HEK293 (cell line): ENCODE data around the gene NANOS3.

Experiments
- CTCF ChIA-PET: fragments of 350-600 bp; formaldehyde crosslinking; extraction: SDS; loops from one replicate; lab custom pipeline; 2021; ENCODE audit warnings: antibody characterized with exemption; lab: Yijun Ruan, JAX
- POLR2A ChIA-PET: fragments of 300-600 bp; formaldehyde crosslinking; extraction: SDS; loops from one replicate; lab custom pipeline; 2020; ENCODE audit warnings: antibody characterized with exemption, inconsistent platforms; lab: Yijun Ruan, JAX
- H3K27ac ChIP-seq: fragments of 200-500 bp; sonication (Bioruptor generic); 2 replicates; pipeline ENCODE4 v1.5.1; 2014; ENCODE audit warnings: low read depth, low read length, control low read depth, inconsistent platforms; ENCODE audit errors: extremely low read depth
- H3K36me3 ChIP-seq, 2 experiments: fragments of 200-500 bp in 1 of 2; sonication (Bioruptor generic) in 1 of 2; 1 replicate in 1 of 2; 2 replicates in 1 of 2; pipeline ENCODE4 v1.5.1; 2014 to 2017; ENCODE audit warnings: inconsistent platforms in 2 of 2, low read length in 2 of 2; ENCODE audit not compliant: control insufficient read depth in 2 of 2, insufficient read depth in 1 of 2
- H3K4me1 ChIP-seq: fragments of 200-500 bp; sonication (Bioruptor generic); 2 replicates; pipeline ENCODE4 v1.5.1; 2014; ENCODE audit warnings: mild to moderate bottlenecking, low read length, inconsistent platforms; ENCODE audit not compliant: control insufficient read depth, insufficient read depth
- H3K4me3 ChIP-seq: 2 replicates; pipeline ENCODE4 v1.5.1; 2011; ENCODE audit warnings: low read depth, mild to moderate bottlenecking, control low read depth, low read length, moderate library complexity
- H3K9me3 ChIP-seq: fragments of 200-500 bp; sonication (Bioruptor generic); 2 replicates; pipeline ENCODE4 v1.5.1; 2014; ENCODE audit warnings: low read depth, low read length, inconsistent platforms; ENCODE audit not compliant: control insufficient read depth, insufficient read depth
- ELK4 ChIP-seq: IDR thresholded peaks from 2 replicates; pipeline ENCODE4 v1.6.1; 2011; ENCODE audit warnings: mild to moderate bottlenecking, low read depth, low read length, borderline replicate concordance
- GLI4 ChIP-seq: fragments of 450-650 bp; formaldehyde crosslinking; IDR thresholded peaks from 2 replicates; pipeline ENCODE4 v1.5.1; 2016; ENCODE audit warnings: missing biosample characterization, missing genetic modification characterization
- HIC1 ChIP-seq: fragments of 450-650 bp; formaldehyde crosslinking; IDR thresholded peaks from 2 replicates; pipeline ENCODE4 v1.5.1; 2016; ENCODE audit warnings: missing biosample characterization, missing genetic modification characterization
- HOXA7 ChIP-seq: sonication (generic); formaldehyde crosslinking; IDR thresholded peaks from 2 replicates; pipeline ENCODE4 v1.8.1; 2022; ENCODE audit warnings: missing genetic modification reagents, borderline replicate concordance
- HOXC10 ChIP-seq: sonication (generic); formaldehyde crosslinking; IDR thresholded peaks from 2 replicates; pipeline ENCODE4 v1.8.1; 2023; ENCODE audit warnings: mild to moderate bottlenecking, missing genetic modification reagents
- HOXD13 ChIP-seq: sonication (generic); formaldehyde crosslinking; IDR thresholded peaks from 2 replicates; pipeline ENCODE4 v1.8.0; 2022; ENCODE audit warnings: missing genetic modification reagents, borderline replicate concordance
- KLF9 ChIP-seq: fragments of 450-650 bp; formaldehyde crosslinking; IDR thresholded peaks from 2 replicates; pipeline ENCODE4 v1.5.1; 2016; ENCODE audit warnings: missing biosample characterization, missing genetic modification characterization, low read depth
- MYNN ChIP-seq: fragments of 450-650 bp; formaldehyde crosslinking; IDR thresholded peaks from 2 replicates; pipeline ENCODE4 v1.5.1; 2016; ENCODE audit warnings: missing biosample characterization, missing genetic modification characterization, borderline replicate concordance
- OVOL3 ChIP-seq: fragments of 450-650 bp; formaldehyde crosslinking; IDR thresholded peaks from 2 replicates; pipeline ENCODE4 v1.5.1; 2016; ENCODE audit warnings: missing biosample characterization, missing genetic modification characterization
- PATZ1 ChIP-seq: fragments of 450-650 bp; formaldehyde crosslinking; IDR thresholded peaks from 2 replicates; pipeline ENCODE4 v1.5.1; 2016; ENCODE audit warnings: missing biosample characterization, missing genetic modification characterization
- RBAK ChIP-seq: fragments of 450-650 bp; formaldehyde crosslinking; IDR thresholded peaks from 2 replicates; pipeline ENCODE4 v1.5.1; 2016; ENCODE audit warnings: missing biosample characterization, missing genetic modification characterization
- SCRT1 ChIP-seq: fragments of 450-650 bp; formaldehyde crosslinking; IDR thresholded peaks from 2 replicates; pipeline ENCODE4 v1.5.1; 2016; ENCODE audit warnings: missing biosample characterization, missing genetic modification characterization, borderline replicate concordance
- SCRT2 ChIP-seq: fragments of 450-650 bp; formaldehyde crosslinking; IDR thresholded peaks from 2 replicates; pipeline ENCODE4 v1.5.1; 2016; ENCODE audit warnings: missing biosample characterization, missing genetic modification characterization
- SP7 ChIP-seq: fragments of 450-650 bp; formaldehyde crosslinking; IDR thresholded peaks from 2 replicates; pipeline ENCODE4 v1.5.1; 2016; ENCODE audit warnings: missing biosample characterization, missing genetic modification characterization
- ZBTB20 ChIP-seq: fragments of 450-650 bp; formaldehyde crosslinking; IDR thresholded peaks from 2 replicates; pipeline ENCODE4 v1.5.1; 2016; ENCODE audit warnings: missing biosample characterization, missing genetic modification characterization
- ZBTB21 ChIP-seq: fragments of 450-650 bp; formaldehyde crosslinking; IDR thresholded peaks from 2 replicates; pipeline ENCODE4 v1.5.1; 2017; ENCODE audit warnings: missing biosample characterization, missing genetic modification characterization
- ZFP37 ChIP-seq: fragments of 450-650 bp; formaldehyde crosslinking; IDR thresholded peaks from 2 replicates; pipeline ENCODE4 v1.5.1; 2016; ENCODE audit warnings: missing biosample characterization, missing genetic modification characterization
- ZIC2 ChIP-seq: fragments of 450-650 bp; formaldehyde crosslinking; IDR thresholded peaks from 2 replicates; pipeline ENCODE4 v1.5.1; 2016; ENCODE audit warnings: missing biosample characterization, missing genetic modification characterization
- ZNF10 ChIP-seq: fragments of 450-650 bp; formaldehyde crosslinking; IDR thresholded peaks from 2 replicates; pipeline ENCODE4 v1.5.1; 2017; ENCODE audit warnings: missing biosample characterization, missing genetic modification characterization
- ZNF335 ChIP-seq: fragments of 450-650 bp; formaldehyde crosslinking; conservative IDR thresholded peaks from 2 replicates; pipeline ENCODE4 v1.5.1; 2016; ENCODE audit warnings: missing biosample characterization, missing genetic modification characterization
- ZNF341 ChIP-seq: fragments of 450-650 bp; formaldehyde crosslinking; IDR thresholded peaks from 2 replicates; pipeline ENCODE4; 2016; ENCODE audit warnings: low read depth, missing biosample characterization, missing genetic modification characterization
- ZNF416 ChIP-seq: fragments of 450-650 bp; formaldehyde crosslinking; IDR thresholded peaks from 2 replicates; pipeline ENCODE4 v1.5.1; 2016; ENCODE audit warnings: missing biosample characterization, missing genetic modification characterization
- ZNF426 ChIP-seq: fragments of 450-650 bp; formaldehyde crosslinking; IDR thresholded peaks from 2 replicates; pipeline ENCODE4 v1.5.1; 2017; ENCODE audit warnings: missing biosample characterization, missing genetic modification characterization, mild to moderate bottlenecking, inconsistent platforms, moderate library complexity
- ZNF48 ChIP-seq: fragments of 450-650 bp; formaldehyde crosslinking; IDR thresholded peaks from 2 replicates; pipeline ENCODE4 v1.5.1; 2016; ENCODE audit warnings: missing biosample characterization, missing genetic modification characterization
- ZNF488 ChIP-seq: fragments of 450-650 bp; formaldehyde crosslinking; IDR thresholded peaks from 2 replicates; pipeline ENCODE4 v1.5.1; 2016; ENCODE audit warnings: missing biosample characterization, missing genetic modification characterization
- ZNF560 ChIP-seq: fragments of 450-650 bp; formaldehyde crosslinking; IDR thresholded peaks from 2 replicates; pipeline ENCODE4 v1.5.1; 2017; ENCODE audit warnings: missing biosample characterization, missing genetic modification characterization, borderline replicate concordance
- ZNF629 ChIP-seq: fragments of 450-650 bp; formaldehyde crosslinking; IDR thresholded peaks from 2 replicates; pipeline ENCODE4 v1.5.1; 2017; ENCODE audit warnings: missing biosample characterization, missing genetic modification characterization
- ZNF670 ChIP-seq: fragments of 450-650 bp; formaldehyde crosslinking; IDR thresholded peaks from 2 replicates; pipeline ENCODE4 v1.5.1; 2016; ENCODE audit warnings: missing biosample characterization, missing genetic modification characterization, low read depth
- ZNF701 ChIP-seq: fragments of 450-650 bp; formaldehyde crosslinking; IDR thresholded peaks from 2 replicates; pipeline ENCODE4 v1.5.1; 2016; ENCODE audit warnings: missing biosample characterization, missing genetic modification characterization
- ZNF76 ChIP-seq: fragments of 450-650 bp; formaldehyde crosslinking; IDR thresholded peaks from 2 replicates; pipeline ENCODE4; 2016; ENCODE audit warnings: low read depth, missing biosample characterization, missing genetic modification characterization, borderline replicate concordance

The NANOS3 gene

GRCh38 chr19:13905634-13906520, 28.9 kb downstream of the NANOS3 start, which contains the start of the genes BRME1 and CC2D1A (continued):
- TF ChIP-seq KLF9: peak; percentile 69
- no peak for TF ChIP-seq ZNF670 (tag by site-specific recombination)
- TF ChIP-seq ZNF76 (tag by site-specific recombination): peak; percentile 96
- TF ChIP-seq ZNF341 (tag by site-specific recombination): peak; percentile 33; the same call in 1 of the 2 replicates
- TF ChIP-seq SP7 (tag by site-specific recombination): peak; percentile 67; the same call in 1 of the 2 replicates
- peak; percentile 85 for TF ChIP-seq ZNF335 (tag by site-specific recombination)
- TF ChIP-seq ZNF701 (tag by site-specific recombination): no peak
- TF ChIP-seq ELK4: no peak
- TF ChIP-seq ZNF426 (tag by site-specific recombination): no peak
- TF ChIP-seq ZBTB21: no peak; the same call in 1 of the 2 replicates
- TF ChIP-seq ZNF488 (tag by site-specific recombination): no peak
- no peak for TF ChIP-seq HOXA7 (CRISPR knock-in tag)
- TF ChIP-seq GLI4: 0 out of 2 replicates have a peak, but pooled peaks have one; percentile 26
- no peak for TF ChIP-seq OVOL3 (tag by site-specific recombination)
- TF ChIP-seq ZNF560: no peak
- TF ChIP-seq ZNF10 (tag by site-specific recombination): no peak
- TF ChIP-seq MYNN (tag by site-specific recombination): no peak
- TF ChIP-seq HIC1: no peak
- no peak for TF ChIP-seq HOXD13 (CRISPR knock-in tag)
- peak; percentile 64; the same call in 1 of the 2 replicates for TF ChIP-seq ZNF629
- no peak for TF ChIP-seq RBAK (tag by site-specific recombination)
- no peak for TF ChIP-seq ZNF416 (tag by site-specific recombination)
- TF ChIP-seq HOXC10 (CRISPR knock-in tag): 0 out of 2 replicates have a peak, but pooled peaks have one; percentile 88
- TF ChIP-seq, all 188 proteins: peak for 49

GRCh38 chr19:13906521-13906904, 29.6 kb downstream of the NANOS3 start:
- peak overlapping the region; percentile 88 for H3K4me3 ChIP-seq
- H3K4me1 ChIP-seq: no peaks in the 10 kb centered on the region; the same call in 1 of the 2 replicates
- no peaks in the 10 kb centered on the region for H3K9me3 ChIP-seq
- ChIA-PET POLR2A (interaction anchor here (1.2 to 1.4 kb wide), 2 partner anchors 132 to 166 kb away, joined by 3 to 4 read pairs; partner anchors contain the start of gene MISP3), CTCF (interaction anchor here (1.2 to 2.3 kb wide), 2 partner anchors 27 kb away, joined by 4 to 7 read pairs; no protein-coding TSS in a partner anchor)
- peaks cover 15 to 24% of the 10 kb centered on the region in 2 experiments; a peak in 2 of 3 replicates for H3K36me3 ChIP-seq
- no peak for TF ChIP-seq ZNF48 (tag by site-specific recombination)
- peak; percentile 12; the same call in 1 of the 2 replicates for TF ChIP-seq PATZ1 (tag by site-specific recombination)
- peak; percentile 97 for TF ChIP-seq SCRT1 (tag by site-specific recombination)
- TF ChIP-seq SCRT2: peak; percentile 99
- TF ChIP-seq ZBTB20: peak; percentile 18; the same call in 1 of the 2 replicates
- peak; percentile 52; the same call in 1 of the 2 replicates for TF ChIP-seq ZNF335 (tag by site-specific recombination)
- TF ChIP-seq ZIC2 (tag by site-specific recombination): no peak
- TF ChIP-seq ZFP37: peak; percentile 23; the same call in 1 of the 2 replicates
- peak overlapping the region; percentile 70; the same call in 1 of the 2 replicates for H3K27ac ChIP-seq
